K562 (cell line): ENCODE measurements around the gene CPHXL2. TPM values are rescaled to one million over a fixed set of nuclear protein-coding genes. Genes with fewer than 3 reads are reported as not detected.
A peak's percentile ranks its signal among the peaks of the same experiment; 100 is the strongest.

Source experiments
- CBFA2T3 ChIP-seq: fragments of 450-650 bp; IDR thresholded peaks from 2 replicates; pipeline ENCODE4 v1.6.1; 2017
- CEBPG ChIP-seq, 3 experiments: fragments of 200-800 bp in 1 of 3; sonication (Bioruptor generic) in 1 of 3; sonication (generic) in 1 of 3; formaldehyde crosslinking in 1 of 3; IDR thresholded peaks in 2 of 3; conservative IDR thresholded peaks in 1 of 3; 2 replicates each; pipeline versions ENCODE4 v1.6.1 to v1.8.0; 2016 to 2022; ENCODE audit warnings: missing compliant biosample characterization in 2 of 3, missing genetic modification characterization in 2 of 3, mild to moderate bottlenecking in 1 of 3, missing genetic modification reagents in 1 of 3
- FOSL1 ChIP-seq: fragments of 200-800 bp; sonication (Bioruptor generic); conservative IDR thresholded peaks from 2 replicates; pipeline ENCODE4 v1.6.1; 2016; ENCODE audit warnings: missing genetic modification characterization, missing compliant biosample characterization
- FOXK1 ChIP-seq: sonication (generic); formaldehyde crosslinking; IDR thresholded peaks from 2 replicates; pipeline ENCODE4 v1.8.0; 2022; ENCODE audit warnings: missing genetic modification reagents, mild to moderate bottlenecking, borderline replicate concordance
- KLF16 ChIP-seq: IDR thresholded peaks from 2 replicates; pipeline ENCODE4 v1.6.1; 2016; ENCODE audit warnings: antibody characterized with exemption
- MYBL2 ChIP-seq, 2 experiments: fragments of 450-650 bp in 1 of 2; sonication (generic) in 1 of 2; formaldehyde crosslinking in 1 of 2; IDR thresholded peaks; 2 replicates each; pipeline versions ENCODE4 v1.6.1 to v1.8.1; 2017 to 2022; ENCODE audit warnings: borderline replicate concordance in 1 of 2, inconsistent platforms in 1 of 2, low read depth in 1 of 2, mild to moderate bottlenecking in 1 of 2, missing genetic modification reagents in 1 of 2, moderate library complexity in 1 of 2
- NEUROD1 ChIP-seq: fragments of 150-350 bp; IDR thresholded peaks from 2 replicates; pipeline ENCODE4 v1.6.1; 2014; ENCODE audit warnings: borderline replicate concordance, low read length, low read depth; ENCODE audit not compliant: partially characterized antibody
- NONO ChIP-seq, 2 experiments: fragments of 200-400 bp in 1 of 2; fragments of 450-650 bp in 1 of 2; formaldehyde crosslinking in 1 of 2; IDR thresholded peaks; 2 replicates each; pipeline ENCODE4 v1.6.1; 2017; ENCODE audit warnings: low read depth in 2 of 2, mild to moderate bottlenecking in 2 of 2, moderate library complexity in 2 of 2, low read length in 1 of 2
- NR3C1 ChIP-seq: sonication (generic); formaldehyde crosslinking; IDR thresholded peaks from 2 replicates; pipeline ENCODE4 v1.8.1; 2022; ENCODE audit warnings: missing genetic modification reagents
- RBM34 ChIP-seq: fragments of 200-400 bp; formaldehyde crosslinking; IDR thresholded peaks from 2 replicates; pipeline ENCODE4 v1.6.1; 2018; ENCODE audit warnings: low read length, borderline replicate concordance; ENCODE audit not compliant: insufficient read depth
- SMARCA4 ChIP-seq: fragments of 450-650 bp; IDR thresholded peaks from 2 replicates; pipeline ENCODE4 v1.6.1; 2016
- SPI1 ChIP-seq: IDR thresholded peaks from 2 replicates; pipeline ENCODE4 v1.6.1; 2011; ENCODE audit warnings: low read depth, low read length, control low read depth, borderline replicate concordance
- TRIM24 ChIP-seq, 2 experiments: fragments of 450-650 bp; IDR thresholded peaks; 2 replicates each; pipeline ENCODE4 v1.6.1; 2016
- ZNF780A ChIP-seq: fragments of 250-450 bp; sonication (Bioruptor Pico); IDR thresholded peaks from 2 replicates; pipeline ENCODE4 v1.5.0; 2021; ENCODE audit warnings: mild to moderate bottlenecking
- polyA plus RNA-seq, 8 experiments: library from polyadenylated mRNA; depleted of rRNA in 4 of 8; stranded (reverse) in 5 of 8; unstranded in 3 of 8; fragments of >200 nt; fragmentation: Nextera tagmentation in 2 of 8; fragmentation: Illumina TruSeq in 1 of 8; extraction: Ambion mirVana in 2 of 8; extraction: Trizol in 1 of 8; gene quantifications; 2 replicates each; pipeline versions ENCODE4 v1.2.1 to v1.2.3, GENCODE V29; 2011 to 2014; ENCODE audit warnings: inconsistent platforms in 1 of 8, missing spikeins in 1 of 8
- total RNA-seq, 7 experiments: library from RNA; depleted of rRNA in 6 of 7; stranded (reverse); fragments of >200 nt in 6 of 7; fragmentation: Illumina TruSeq in 2 of 7; extraction: Trizol in 2 of 7; gene quantifications; 2 replicates each; pipeline versions ENCODE4 v1.2.1 to v1.2.3, GENCODE V29; 2011 to 2021; ENCODE audit warnings: low replicate concordance in 1 of 7
- TF ChIP-seq, protein P1 (sequence below): IDR thresholded peaks from 2 replicates; pipeline ENCODE4 v1.6.1; 2012; ENCODE audit warnings: low read depth, low read length, improper control_type of control experiment, borderline replicate concordance
- TF ChIP-seq, protein P2 (sequence below): fragments of 450-650 bp; formaldehyde crosslinking; IDR thresholded peaks from 2 replicates; pipeline ENCODE4 v1.4.0; 2020; ENCODE audit warnings: mild to moderate bottlenecking
- TF ChIP-seq, protein P3 (sequence below): fragments of 250-450 bp; sonication (Bioruptor Pico); IDR thresholded peaks from 2 replicates; pipeline ENCODE4 v1.8.0; 2021; ENCODE audit warnings: mild to moderate bottlenecking, moderate library complexity
- TF ChIP-seq, protein P4 (sequence below), 3 experiments: IDR thresholded peaks in 2 of 3; conservative IDR thresholded peaks in 1 of 3; 2 replicates each; pipeline ENCODE4 v1.5.1; 2011 to 2012; ENCODE audit warnings: low read length in 3 of 3, mild to moderate bottlenecking in 3 of 3, control low read depth in 2 of 3, improper control_type of control experiment in 1 of 3, inconsistent platforms in 1 of 3, low read depth in 1 of 3, mixed read lengths in 1 of 3, moderate library complexity in 1 of 3; ENCODE audit not compliant: insufficient read depth in 2 of 3

CPHXL2 gene
- total and polyA plus RNA-seq, 9 of the 15 experiments (the other 6 are each of a cell fraction or from before 2014, with no cell fraction given): not detected

DNA sequence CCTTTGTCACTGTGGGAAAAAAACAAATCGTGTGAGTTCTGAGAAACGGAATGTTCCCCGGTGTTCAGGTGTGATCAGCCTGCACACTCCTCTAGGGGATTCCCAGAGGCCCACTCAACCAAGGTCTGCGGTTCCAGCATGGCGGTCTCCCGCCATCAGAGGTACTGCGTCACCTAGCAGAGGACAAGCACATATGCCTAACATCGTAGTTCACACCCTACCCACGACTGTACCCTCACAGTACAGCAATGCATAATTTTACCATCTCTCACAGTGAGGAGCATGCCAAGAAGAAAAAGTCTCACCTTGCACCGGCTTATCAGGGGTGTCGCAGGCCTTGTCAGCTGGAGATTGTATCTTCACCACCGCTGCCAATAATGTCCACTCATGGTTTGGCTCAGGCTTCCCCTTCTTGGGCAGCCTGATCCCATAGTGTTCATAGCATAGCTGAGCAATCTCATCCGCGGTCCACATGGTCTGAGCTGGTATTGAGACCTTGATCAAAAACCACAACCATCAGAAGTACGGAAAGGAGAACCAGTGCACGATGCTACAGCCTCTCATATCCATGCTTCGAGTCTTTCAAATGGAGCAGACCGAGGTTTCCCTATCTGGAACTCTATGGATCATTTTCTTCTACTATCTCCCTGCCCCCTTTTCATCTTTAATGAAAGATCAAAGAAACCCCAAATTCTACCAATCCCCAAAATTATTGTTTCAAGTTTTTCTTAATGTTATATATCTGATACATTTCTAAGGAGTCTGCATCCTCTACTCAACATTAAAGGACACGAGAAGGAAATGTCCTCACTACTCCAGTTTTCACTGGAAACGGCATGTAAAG, 56.3 kb downstream of the CPHXL2 start (continued):
- TF ChIP-seq, protein P1, sequence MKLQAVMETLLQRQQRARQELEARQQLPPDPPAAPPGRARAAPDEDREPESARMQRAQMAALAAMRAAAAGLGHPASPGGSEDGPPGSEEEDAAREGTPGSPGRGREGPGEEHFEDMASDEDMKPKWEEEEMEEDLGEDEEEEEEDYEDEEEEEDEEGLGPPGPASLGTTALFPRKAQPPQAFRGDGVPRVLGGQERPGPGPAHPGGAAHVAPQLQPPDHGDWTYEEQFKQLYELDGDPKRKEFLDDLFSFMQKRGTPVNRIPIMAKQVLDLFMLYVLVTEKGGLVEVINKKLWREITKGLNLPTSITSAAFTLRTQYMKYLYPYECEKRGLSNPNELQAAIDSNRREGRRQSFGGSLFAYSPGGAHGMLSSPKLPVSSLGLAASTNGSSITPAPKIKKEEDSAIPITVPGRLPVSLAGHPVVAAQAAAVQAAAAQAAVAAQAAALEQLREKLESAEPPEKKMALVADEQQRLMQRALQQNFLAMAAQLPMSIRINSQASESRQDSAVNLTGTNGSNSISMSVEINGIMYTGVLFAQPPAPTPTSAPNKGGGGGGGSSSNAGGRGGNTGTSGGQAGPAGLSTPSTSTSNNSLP: no peak
- TF ChIP-seq SPI1 (peak; percentile 71; the same call in 1 of the 2 replicates), RBM34 (no peak), FOXK1 (CRISPR knock-in tag) (no peak), CEBPG (CRISPR knock-in tag; IDR thresholded peaks at IDR 0.05) (no peak), CEBPG (tag; conservative IDR thresholded peaks at IDR 0.05 in 1 of 2, IDR thresholded peaks at IDR 0.05 in 1 of 2) (no peak), NR3C1 (no peak), NEUROD1 (peak; percentile 42), CBFA2T3 (peak; percentile 79), SMARCA4 (peak; percentile 39), ZNF780A (CRISPR knock-in tag) (no peak), MYBL2 (IDR thresholded peaks at IDR 0.05; ENCODE audit: low read depth) (no peak), MYBL2 (CRISPR knock-in tag; IDR thresholded peaks at IDR 0.05; ENCODE audit: borderline replicate concordance) (no peak), TRIM24 (IDR thresholded peaks at IDR 0.05) (no peak), FOSL1 (tag) (peak; percentile 52; the same call in 1 of the 2 replicates), NONO (IDR thresholded peaks at IDR 0.05; ENCODE audit: low read depth in 2 of 2, low read length in 1 of 2) (peak in 1 of 2 experiments; percentile 23; a peak in 1 of 4 replicates), KLF16 (0 out of 2 replicates have a peak, but pooled peaks have one; percentile 56)
- TF ChIP-seq, protein P2, sequence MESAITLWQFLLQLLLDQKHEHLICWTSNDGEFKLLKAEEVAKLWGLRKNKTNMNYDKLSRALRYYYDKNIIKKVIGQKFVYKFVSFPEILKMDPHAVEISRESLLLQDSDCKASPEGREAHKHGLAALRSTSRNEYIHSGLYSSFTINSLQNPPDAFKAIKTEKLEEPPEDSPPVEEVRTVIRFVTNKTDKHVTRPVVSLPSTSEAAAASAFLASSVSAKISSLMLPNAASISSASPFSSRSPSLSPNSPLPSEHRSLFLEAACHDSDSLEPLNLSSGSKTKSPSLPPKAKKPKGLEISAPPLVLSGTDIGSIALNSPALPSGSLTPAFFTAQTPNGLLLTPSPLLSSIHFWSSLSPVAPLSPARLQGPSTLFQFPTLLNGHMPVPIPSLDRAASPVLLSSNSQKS (CRISPR knock-in tag): 0 out of 2 replicates have a peak, but pooled peaks have one; percentile 23
- TF ChIP-seq, protein P3, sequence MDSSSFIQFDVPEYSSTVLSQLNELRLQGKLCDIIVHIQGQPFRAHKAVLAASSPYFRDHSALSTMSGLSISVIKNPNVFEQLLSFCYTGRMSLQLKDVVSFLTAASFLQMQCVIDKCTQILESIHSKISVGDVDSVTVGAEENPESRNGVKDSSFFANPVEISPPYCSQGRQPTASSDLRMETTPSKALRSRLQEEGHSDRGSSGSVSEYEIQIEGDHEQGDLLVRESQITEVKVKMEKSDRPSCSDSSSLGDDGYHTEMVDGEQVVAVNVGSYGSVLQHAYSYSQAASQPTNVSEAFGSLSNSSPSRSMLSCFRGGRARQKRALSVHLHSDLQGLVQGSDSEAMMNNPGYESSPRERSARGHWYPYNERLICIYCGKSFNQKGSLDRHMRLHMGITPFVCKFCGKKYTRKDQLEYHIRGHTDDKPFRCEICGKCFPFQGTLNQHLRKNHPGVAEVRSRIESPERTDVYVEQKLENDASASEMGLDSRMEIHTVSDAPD (CRISPR knock-in tag): no peak
- TF ChIP-seq, protein P4, sequence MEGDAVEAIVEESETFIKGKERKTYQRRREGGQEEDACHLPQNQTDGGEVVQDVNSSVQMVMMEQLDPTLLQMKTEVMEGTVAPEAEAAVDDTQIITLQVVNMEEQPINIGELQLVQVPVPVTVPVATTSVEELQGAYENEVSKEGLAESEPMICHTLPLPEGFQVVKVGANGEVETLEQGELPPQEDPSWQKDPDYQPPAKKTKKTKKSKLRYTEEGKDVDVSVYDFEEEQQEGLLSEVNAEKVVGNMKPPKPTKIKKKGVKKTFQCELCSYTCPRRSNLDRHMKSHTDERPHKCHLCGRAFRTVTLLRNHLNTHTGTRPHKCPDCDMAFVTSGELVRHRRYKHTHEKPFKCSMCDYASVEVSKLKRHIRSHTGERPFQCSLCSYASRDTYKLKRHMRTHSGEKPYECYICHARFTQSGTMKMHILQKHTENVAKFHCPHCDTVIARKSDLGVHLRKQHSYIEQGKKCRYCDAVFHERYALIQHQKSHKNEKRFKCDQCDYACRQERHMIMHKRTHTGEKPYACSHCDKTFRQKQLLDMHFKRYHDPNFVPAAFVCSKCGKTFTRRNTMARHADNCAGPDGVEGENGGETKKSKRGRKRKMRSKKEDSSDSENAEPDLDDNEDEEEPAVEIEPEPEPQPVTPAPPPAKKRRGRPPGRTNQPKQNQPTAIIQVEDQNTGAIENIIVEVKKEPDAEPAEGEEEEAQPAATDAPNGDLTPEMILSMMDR (IDR thresholded peaks at IDR 0.05 in 2 of 3, conservative IDR thresholded peaks at IDR 0.05 in 1 of 3; ENCODE audit: insufficient read depth in 2 of 3, low read depth in 1 of 3, low read length in 3 of 3): no peak
